ENCODE results near the gene P2RX2. TPM values are rescaled to one million over a fixed set of nuclear protein-coding genes. Genes with fewer than 3 reads are reported as not detected.

Gene P2RX2
- total and polyA plus RNA-seq, 12 donors, result not detected

GRCh38 chr12:132600048-132601032, 18.2 kb upstream of the P2RX2 start:
- Histone ChIP-seq H3K36me3 (no peaks in the 10 kb centered on the region), H3K4me3 (peak overlapping the region; percentile 22 to 61 (median 48)), H3K27ac (peak overlapping the region in 6 of 10 donors; percentile 5 to 65 (median 20)), H3K9me3 (no peaks in the 10 kb centered on the region), H3K27me3 (peaks cover 0 to 62% (median 27%) of the 10 kb centered on the region in 7 donors), H3K4me1 (peaks cover 0 to 54% (median 27%) of the 10 kb centered on the region in 9 donors)
- 32 to 33% methylated on average over 45 of the region's 45 CpGs for WGBS, 2 donors
- DNase-seq (peak; percentile 62 to 76), ATAC-seq (peak; percentile 56 to 76 (median 69))
- TF ChIP-seq CTCF (IDR thresholded peaks at IDR 0.05), result peak; percentile 31 to 81 (median 63)
- intact Hi-C loops (cut with DNase I), result loop anchor here in 2 of 10 donors (1.0 to 2.0 kb wide), 2 partner anchors 14 to 15 kb away; no protein-coding TSS in a partner anchor

GRCh38 chr12:132601171-132601883, 17.2 kb upstream of the P2RX2 start:
- H3K36me3 ChIP-seq, result no peaks in the 10 kb centered on the region
- no peak for ATAC-seq
- H3K4me3 ChIP-seq, result peak overlapping the region in 5 of 10 donors; percentile 46 to 61 (median 50)
- H3K27ac ChIP-seq, result peak overlapping the region in 3 of 10 donors; percentile 20 to 65 (median 44)
- WGBS, 2 donors, result 80% methylated on average over 31 of the region's 31 CpGs
- no peak for DNase-seq
- peaks cover 0 to 54% (median 27%) of the 10 kb centered on the region in 9 donors for H3K4me1 ChIP-seq
- peaks cover 0 to 71% (median 34%) of the 10 kb centered on the region in 7 donors for H3K27me3 ChIP-seq
- intact Hi-C loops (cut with DNase I), result loop anchor here in 1 of 10 donors (2.0 kb wide), 1 partner anchor 13 kb away; no protein-coding TSS in a partner anchor
- no peak for TF ChIP-seq CTCF (IDR thresholded peaks at IDR 0.05)
- H3K9me3 ChIP-seq, result no peaks in the 10 kb centered on the region

- Histone ChIP-seq H3K27ac (peak overlapping the region; percentile 61 to 90 (median 87)), H3K36me3 (no peaks in the 10 kb centered on the region), H3K4me3 (peak overlapping the region in 9 of 10 donors; percentile 39 to 64 (median 56)), H3K4me1 (peaks cover 0 to 48% (median 27%) of the 10 kb centered on the region in 9 donors), H3K27me3 (peaks cover 0 to 82% (median 45%) of the 10 kb centered on the region in 7 donors), H3K9me3 (no peaks in the 10 kb centered on the region)
- TF ChIP-seq CTCF (IDR thresholded peaks at IDR 0.05), result no peak
- 34 to 39% methylated on average over 27 to 29 of the region's 29 CpGs for WGBS, 2 donors
- intact Hi-C loops (cut with DNase I), result no loop called here
- ATAC-seq (peak in 6 of 8 donors; percentile 12 to 36 (median 24)), DNase-seq (peak; percentile 28 to 58)
These were observed 15.9 kb upstream of the P2RX2 start for GRCh38 chr12:132602572-132603239.
